Measurements from ENCODE around the gene PLOD1. TPM values are rescaled to one million over a fixed set of nuclear protein-coding genes. Genes with fewer than 3 reads are reported as not detected.

The PLOD1 gene
- total and polyA plus RNA-seq, 2 of the 13 experiments (the other 11 are each of a cell fraction or from before 2014, with no cell fraction given), result 70.1 to 318 TPM

GRCh38 chr1:11967028-11967547, 32.6 kb downstream of the PLOD1 start (continued):
- no peak for TF ChIP-seq TIGD3 (CRISPR knock-in tag; IDR thresholded peaks at IDR 0.05; ENCODE audit: borderline replicate concordance)
- TF ChIP-seq KLF16 (CRISPR knock-in tag; IDR thresholded peaks at IDR 0.05), result 0 out of 4 replicates have a peak, but pooled peaks of 1 of the 2 experiments have one; percentile 51
- no peak for TF ChIP-seq SPEN (CRISPR knock-in tag; IDR thresholded peaks at IDR 0.05; ENCODE audit: low read depth)
- TF ChIP-seq PPARG (CRISPR knock-in tag; conservative IDR thresholded peaks at IDR 0.05), result no peak
- TF ChIP-seq ERF (CRISPR knock-in tag; IDR thresholded peaks at IDR 0.05), result peak; percentile 65
- no peak for TF ChIP-seq PREB (CRISPR knock-in tag; IDR thresholded peaks at IDR 0.05)
- TF ChIP-seq NCOR1 (IDR thresholded peaks at IDR 0.05; ENCODE audit: borderline replicate concordance, low read length), result peak; percentile 28; the same call in 1 of the 2 replicates
- TF ChIP-seq ZNF232 (CRISPR knock-in tag; IDR thresholded peaks at IDR 0.05; ENCODE audit: borderline replicate concordance), result no peak
- TF ChIP-seq RFXANK (CRISPR knock-in tag; IDR thresholded peaks at IDR 0.05), result no peak
- TF ChIP-seq RNF219 (CRISPR knock-in tag; IDR thresholded peaks at IDR 0.05), result no peak
- no peak for TF ChIP-seq ZNF567 (CRISPR knock-in tag; IDR thresholded peaks at IDR 0.05; ENCODE audit: borderline replicate concordance)
- no peak for TF ChIP-seq GTF2F1 (IDR thresholded peaks at IDR 0.05; ENCODE audit: low read length)
- TF ChIP-seq KDM1A (CRISPR knock-in tag; IDR thresholded peaks at IDR 0.05), result no peak
- TF ChIP-seq STAG1 (CRISPR knock-in tag; IDR thresholded peaks at IDR 0.05), result peak; percentile 93
- 0 out of 2 replicates have a peak, but pooled peaks have one; percentile 20 for TF ChIP-seq PAXIP1 (CRISPR knock-in tag; conservative IDR thresholded peaks at IDR 0.05)
- TF ChIP-seq ZNF331 (CRISPR knock-in tag; IDR thresholded peaks at IDR 0.05), result peak; percentile 82
- no peak for TF ChIP-seq HBP1 (CRISPR knock-in tag; IDR thresholded peaks at IDR 0.05; ENCODE audit: low read depth)
- TF ChIP-seq TCF7 (IDR thresholded peaks at IDR 0.05; ENCODE audit: low read depth), result no peak
- TF ChIP-seq PAWR (CRISPR knock-in tag; IDR thresholded peaks at IDR 0.05; ENCODE audit: borderline replicate concordance), result no peak
- TF ChIP-seq NFE2L1 (CRISPR knock-in tag; IDR thresholded peaks at IDR 0.05; ENCODE audit: borderline replicate concordance), result no peak
- TF ChIP-seq ZNF432 (CRISPR knock-in tag; IDR thresholded peaks at IDR 0.05; ENCODE audit: borderline replicate concordance), result no peak
